ENCODE results near the gene KLK15. TPM values are rescaled to one million over a fixed set of nuclear protein-coding genes. Genes with fewer than 3 reads are reported as not detected.

The KLK15 gene
- total RNA-seq, 1 donor from 2014 or later: not detected

DNA sequence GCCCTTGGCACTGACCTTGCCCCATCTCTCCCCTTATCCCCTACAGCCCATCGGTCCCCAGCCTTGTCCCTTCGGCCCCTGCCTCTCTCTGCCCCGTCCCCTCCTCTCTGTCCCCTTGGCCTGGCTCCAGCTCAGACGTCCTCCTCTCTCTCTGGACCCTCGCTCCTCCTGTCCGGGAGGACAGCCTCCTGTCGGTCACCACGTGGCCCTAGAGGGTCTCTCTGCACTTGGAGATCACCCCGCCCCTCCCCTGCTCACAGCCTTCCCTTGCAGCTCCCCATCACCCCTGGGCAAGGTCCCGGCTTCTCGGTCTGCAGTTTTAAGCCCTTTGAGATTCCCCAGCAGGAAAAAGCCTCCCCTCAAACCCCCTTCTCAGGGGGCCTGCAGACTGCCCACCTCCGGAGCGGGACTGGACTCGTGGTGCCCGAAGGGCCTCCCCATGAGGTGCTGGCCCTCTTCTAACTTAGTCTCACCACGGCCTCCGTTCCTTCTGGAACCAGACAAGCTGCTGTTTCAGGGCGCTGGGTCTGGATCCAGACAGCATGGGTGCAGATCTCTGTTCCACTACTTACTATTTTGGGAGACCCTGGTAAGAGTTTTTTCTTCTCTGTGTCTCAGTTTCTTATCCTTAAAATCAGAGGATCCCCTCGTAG is 3.3 kb upstream of the KLK15 start:
- no peak overlapping the region for H3K4me3 ChIP-seq (ENCODE audit: low read depth, low read length)
- DNase-seq (ENCODE audit: low read depth): no peak

DNA sequence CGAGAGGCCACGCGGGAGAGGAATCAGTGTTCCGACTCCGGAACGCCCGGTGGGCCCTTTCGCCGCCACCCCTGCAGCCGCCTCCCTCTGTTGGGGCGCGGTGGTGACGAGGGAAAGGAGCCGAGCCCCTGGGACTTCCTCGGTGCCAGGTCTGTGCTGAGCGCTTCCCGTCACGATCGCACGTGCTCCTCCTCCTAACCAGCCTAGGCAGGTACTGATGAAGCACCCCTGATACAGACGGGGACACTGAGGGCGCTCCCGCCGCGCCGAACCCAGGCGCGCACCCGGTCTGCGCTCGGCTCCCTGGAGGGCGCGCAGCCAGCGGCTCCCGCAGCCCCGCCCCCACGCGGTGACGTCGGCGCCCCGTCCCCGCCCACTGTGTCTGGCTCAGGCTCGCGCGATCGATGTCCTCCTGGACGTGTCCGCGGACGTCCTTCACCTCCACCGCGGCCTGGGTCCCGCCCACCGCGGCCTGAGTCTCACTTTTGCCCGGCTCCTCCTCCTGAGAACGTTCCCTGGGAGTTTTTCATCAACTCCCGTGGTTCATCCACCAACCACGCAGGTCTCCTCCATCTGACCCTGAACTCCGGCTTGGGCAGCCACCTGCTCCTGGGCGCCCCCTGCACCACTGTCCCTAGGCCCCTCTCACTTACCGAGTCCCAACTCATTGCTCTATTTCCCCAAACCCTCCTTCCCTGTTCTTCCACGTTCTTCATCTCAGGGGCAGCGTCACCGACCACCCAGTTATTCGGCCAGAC is 2.6 kb upstream of the KLK15 start:
- TF ChIP-seq, protein P1, sequence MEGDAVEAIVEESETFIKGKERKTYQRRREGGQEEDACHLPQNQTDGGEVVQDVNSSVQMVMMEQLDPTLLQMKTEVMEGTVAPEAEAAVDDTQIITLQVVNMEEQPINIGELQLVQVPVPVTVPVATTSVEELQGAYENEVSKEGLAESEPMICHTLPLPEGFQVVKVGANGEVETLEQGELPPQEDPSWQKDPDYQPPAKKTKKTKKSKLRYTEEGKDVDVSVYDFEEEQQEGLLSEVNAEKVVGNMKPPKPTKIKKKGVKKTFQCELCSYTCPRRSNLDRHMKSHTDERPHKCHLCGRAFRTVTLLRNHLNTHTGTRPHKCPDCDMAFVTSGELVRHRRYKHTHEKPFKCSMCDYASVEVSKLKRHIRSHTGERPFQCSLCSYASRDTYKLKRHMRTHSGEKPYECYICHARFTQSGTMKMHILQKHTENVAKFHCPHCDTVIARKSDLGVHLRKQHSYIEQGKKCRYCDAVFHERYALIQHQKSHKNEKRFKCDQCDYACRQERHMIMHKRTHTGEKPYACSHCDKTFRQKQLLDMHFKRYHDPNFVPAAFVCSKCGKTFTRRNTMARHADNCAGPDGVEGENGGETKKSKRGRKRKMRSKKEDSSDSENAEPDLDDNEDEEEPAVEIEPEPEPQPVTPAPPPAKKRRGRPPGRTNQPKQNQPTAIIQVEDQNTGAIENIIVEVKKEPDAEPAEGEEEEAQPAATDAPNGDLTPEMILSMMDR (IDR thresholded peaks at IDR 0.05; ENCODE audit: insufficient read depth, low read length, poor library complexity, severe bottlenecking): no peak
- DNase-seq (ENCODE audit: low read depth): no peak
- H3K36me3 ChIP-seq (ENCODE audit: control insufficient read depth, insufficient read depth, low read length): no peaks in the 10 kb centered on the region
- peak overlapping the region; percentile 65 for H3K4me3 ChIP-seq (ENCODE audit: low read depth, low read length)
- H3K27me3 ChIP-seq (ENCODE audit: control insufficient read depth, insufficient read depth, low read length): peaks cover 4% of the 10 kb centered on the region

More for the DNA sequence above, 3.3 kb upstream of the KLK15 start:
- TF ChIP-seq, protein P1 (IDR thresholded peaks at IDR 0.05; ENCODE audit: insufficient read depth, low read length, poor library complexity, severe bottlenecking): no peak
- Histone ChIP-seq H3K27me3 (ENCODE audit: control insufficient read depth, insufficient read depth, low read length) (peaks cover 4% of the 10 kb centered on the region), H3K36me3 (ENCODE audit: control insufficient read depth, insufficient read depth, low read length) (no peaks in the 10 kb centered on the region)

DNA sequence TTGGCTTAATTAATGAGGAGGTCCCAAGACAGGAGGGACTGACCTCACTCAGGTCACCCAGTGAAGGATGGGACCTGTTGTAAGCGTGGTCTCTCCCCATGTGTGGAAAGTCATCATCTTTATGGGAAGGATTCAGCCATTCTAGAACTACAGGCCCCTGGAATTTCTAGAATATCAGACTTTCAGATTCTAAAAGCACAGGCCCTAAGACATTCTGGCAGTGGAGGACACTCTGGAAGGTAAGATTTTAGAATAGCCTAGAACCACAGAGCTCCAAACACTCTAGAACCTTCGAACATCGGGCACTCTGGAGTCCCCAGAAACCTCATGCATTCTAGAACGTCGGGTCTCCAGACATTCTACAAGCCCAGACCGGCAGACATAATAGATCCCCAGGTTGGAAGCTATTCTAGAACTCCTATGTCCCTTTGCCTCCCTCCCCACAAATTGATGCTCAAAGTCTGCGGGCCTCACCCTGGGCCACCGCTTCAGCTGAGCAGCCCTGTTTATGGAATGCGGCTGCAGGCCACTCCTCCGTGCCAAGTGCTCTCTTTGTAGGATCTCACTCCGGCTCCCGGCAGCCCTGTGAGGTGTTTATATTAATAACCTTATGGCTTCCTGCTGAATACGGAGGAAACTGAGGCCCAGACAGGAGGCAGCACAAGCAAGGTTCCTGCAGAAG is 1.9 kb upstream of the KLK15 start:
- H3K36me3 ChIP-seq (ENCODE audit: control insufficient read depth, insufficient read depth, low read length): no peaks in the 10 kb centered on the region
- no peak for DNase-seq (ENCODE audit: low read depth)
- TF ChIP-seq, protein P1 (IDR thresholded peaks at IDR 0.05; ENCODE audit: insufficient read depth, low read length, poor library complexity, severe bottlenecking): no peak

DNA sequence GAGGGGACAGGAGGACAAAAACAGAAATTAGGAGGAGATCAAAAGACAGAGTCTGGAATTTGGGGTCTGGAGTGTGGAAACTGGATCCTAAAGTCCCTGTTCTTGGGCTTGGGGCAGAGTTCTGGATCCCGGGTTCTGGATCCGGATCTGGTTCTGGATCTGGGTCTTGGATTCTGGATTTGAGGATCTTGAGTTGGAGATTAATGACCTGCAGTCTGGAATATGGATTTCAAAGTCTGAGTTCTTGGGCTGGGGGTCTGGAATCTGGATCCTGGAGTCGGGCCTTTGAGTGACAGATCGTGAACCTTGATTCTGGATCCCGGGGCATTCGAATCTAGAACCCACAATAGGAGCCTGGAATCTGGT is 411 bp upstream of the KLK15 start:
- DNase-seq (ENCODE audit: low read depth): no peak
- Histone ChIP-seq H3K4me3 (ENCODE audit: low read depth, low read length) (no peak overlapping the region), H3K27me3 (ENCODE audit: control insufficient read depth, insufficient read depth, low read length) (peaks cover 4% of the 10 kb centered on the region), H3K36me3 (ENCODE audit: control insufficient read depth, insufficient read depth, low read length) (no peaks in the 10 kb centered on the region)
- TF ChIP-seq, protein P1 (IDR thresholded peaks at IDR 0.05; ENCODE audit: insufficient read depth, low read length, poor library complexity, severe bottlenecking): no peak

More for the DNA sequence above, 1.9 kb upstream of the KLK15 start:
- H3K4me3 ChIP-seq (ENCODE audit: low read depth, low read length): peak overlapping the region; percentile 65
- H3K27me3 ChIP-seq (ENCODE audit: control insufficient read depth, insufficient read depth, low read length): peaks cover 4% of the 10 kb centered on the region

DNA sequence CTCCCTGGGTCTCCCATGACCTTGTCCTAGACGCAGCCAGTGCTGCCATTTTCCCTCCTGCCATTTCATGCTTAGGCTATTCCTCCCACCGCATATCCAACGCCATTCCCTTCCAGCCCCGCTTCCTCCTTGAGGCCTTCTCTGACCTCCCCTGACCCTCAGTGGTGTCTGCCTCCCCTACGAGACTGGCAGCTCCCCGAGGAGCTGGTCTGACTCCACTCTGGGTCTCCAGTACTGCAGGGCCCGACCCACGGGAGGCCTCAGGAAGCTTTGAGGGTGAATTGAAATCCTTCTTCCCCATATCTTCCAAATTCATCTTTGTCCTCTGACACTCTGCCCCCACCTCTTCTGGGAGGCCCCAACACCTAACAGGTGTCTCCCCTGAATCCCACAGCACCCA is 708 bp downstream of the KLK15 start:
- Histone ChIP-seq H3K4me3 (ENCODE audit: low read depth, low read length) (no peak overlapping the region), H3K27me3 (ENCODE audit: control insufficient read depth, insufficient read depth, low read length) (peaks cover 4% of the 10 kb centered on the region), H3K36me3 (ENCODE audit: control insufficient read depth, insufficient read depth, low read length) (no peaks in the 10 kb centered on the region)
- DNase-seq (ENCODE audit: low read depth): no peak
- TF ChIP-seq, protein P1 (IDR thresholded peaks at IDR 0.05; ENCODE audit: insufficient read depth, low read length, poor library complexity, severe bottlenecking): no peak

Measured in kidney epithelial cell (primary cell).